SU-DHL-6 (cell line): Measurements from ENCODE around the gene CYLC1.

ENCODE experiments used
- CTCF ChIP-seq: fragments of 200-600 bp; sonication (generic); IDR thresholded peaks from one replicate; pipeline ENCODE4 v1.5.1; 2017; ENCODE audit warnings: antibody characterized with exemption, mild to moderate bottlenecking, low read length, moderate library complexity; ENCODE audit not compliant: insufficient read depth, poor library complexity, severe bottlenecking
- EZH2phosphoT487 ChIP-seq: fragments of 200-600 bp; sonication (generic), shearing (Covaris generic); conservative IDR thresholded peaks from 2 replicates; pipeline ENCODE4 v1.6.1; 2018; ENCODE audit warnings: mild to moderate bottlenecking, antibody characterized with exemption, low read length, moderate library complexity, mixed read lengths

- peak; percentile 22 for TF ChIP-seq CTCF
- no peak for TF ChIP-seq EZH2phosphoT487
These were observed 15.5 kb upstream of the CYLC1 start for GRCh38 chrX:83845397-83845796.
